CD4-positive, alpha-beta memory T cell (primary cell): ENCODE measurements around the gene WWP2. TPM values are rescaled to one million over a fixed set of nuclear protein-coding genes. Genes with fewer than 3 reads are reported as not detected.
"Not testable (repeated sequence)": the region's sequence is repeated elsewhere in the genome, so short reads cannot be mapped to it uniquely, and the experiment has no call there.

Source experiments
- CTCF ChIA-PET: fragments of 350-600 bp; sonication (Branson Sonifier 250); formaldehyde crosslinking; loops from one replicate; lab custom pipeline; 2021; ENCODE audit warnings: inconsistent platforms; ENCODE audit not compliant: partially characterized antibody; lab: Charles Lee
- POLR2A ChIA-PET: fragments of 350-600 bp; sonication (Branson Sonifier 250); formaldehyde crosslinking; loops from one replicate; lab custom pipeline; 2021; ENCODE audit not compliant: partially characterized antibody; lab: Charles Lee
- DNase-seq, 5 donors: peaks; one replicate each; pipeline versions ENCODE4 v3.0.0 to v3.0.0-alpha.2; 2020 to 2022; ENCODE audit warnings: mixed read lengths in 1 of 5
- H3K27ac ChIP-seq: one replicate; pipeline ENCODE4 v1.7.0; 2013; ENCODE audit warnings: low read depth, low read length
- H3K27me3 ChIP-seq: 2 replicates; pipeline ENCODE4 v1.7.0; 2013; ENCODE audit warnings: mild to moderate bottlenecking, low read length, moderate library complexity; ENCODE audit not compliant: insufficient read depth
- H3K36me3 ChIP-seq: 2 replicates; pipeline ENCODE4 v1.7.0; 2013; ENCODE audit warnings: mild to moderate bottlenecking, low read length, moderate library complexity; ENCODE audit not compliant: insufficient read depth
- H3K4me1 ChIP-seq: 2 replicates; pipeline ENCODE4 v1.7.0; 2013; ENCODE audit warnings: mild to moderate bottlenecking, low read length, moderate library complexity; ENCODE audit not compliant: insufficient read depth
- H3K4me3 ChIP-seq, 2 donors: one replicate each; pipeline ENCODE4 v1.7.0; 2013; ENCODE audit warnings: low read length in 2 of 2, mild to moderate bottlenecking in 1 of 2
- H3K9me3 ChIP-seq, 2 donors: one replicate each; pipeline ENCODE4 v1.7.0; 2013; ENCODE audit warnings: low read length in 2 of 2, control low read depth in 1 of 2; ENCODE audit not compliant: control insufficient read depth in 1 of 2
- H3K27ac Mint-ChIP-seq, 7 donors: one replicate each; pipeline ENCODE4 v1.8.0; 2020 to 2021; ENCODE audit warnings: mixed read lengths in 7 of 7, mild to moderate bottlenecking in 6 of 7, inconsistent platforms in 3 of 7, moderate library complexity in 3 of 7
- H3K27me3 Mint-ChIP-seq, 2 donors: one replicate each; pipeline ENCODE4 v1.8.0; 2020 to 2021; ENCODE audit warnings: mixed read lengths in 2 of 2
- H3K36me3 Mint-ChIP-seq, 2 donors: one replicate each; pipeline ENCODE4 v1.8.0; 2020 to 2021; ENCODE audit warnings: mixed read lengths in 2 of 2, inconsistent platforms in 1 of 2, mild to moderate bottlenecking in 1 of 2
- H3K4me1 Mint-ChIP-seq, 4 donors: one replicate each; pipeline ENCODE4 v1.8.0; 2020 to 2021; ENCODE audit warnings: mixed read lengths in 4 of 4, mild to moderate bottlenecking in 1 of 4
- H3K4me3 Mint-ChIP-seq, 8 donors: one replicate each; pipeline ENCODE4 v1.8.0; 2020 to 2021; ENCODE audit warnings: mixed read lengths in 8 of 8, mild to moderate bottlenecking in 7 of 8, moderate library complexity in 6 of 8, inconsistent platforms in 3 of 8
- H3K9me3 Mint-ChIP-seq, 8 donors: one replicate each; pipeline ENCODE4 v1.8.0; 2020 to 2021; ENCODE audit warnings: mixed read lengths in 8 of 8, mild to moderate bottlenecking in 5 of 8, inconsistent platforms in 3 of 8, moderate library complexity in 1 of 8
- intact Hi-C: fragments of 100-400 bp; cut with micrococcal nuclease; formaldehyde crosslinking; loops from one replicate; pipeline ENCODE4 v1.15.1; 2023
- polyA plus RNA-seq, 2 donors: library from polyadenylated mRNA; unstranded; fragments of 300-500 nt; fragmentation: Illumina TruSeq; gene quantifications; one replicate each; pipeline ENCODE4 v1.2.3, GENCODE V29; 2021
- total RNA-seq, 2 experiments: library from RNA; stranded (reverse); gene quantifications; one replicate each; pipeline ENCODE4 v1.2.3, GENCODE V29; 2021

WWP2 gene
- total and polyA plus RNA-seq, 4 experiments from 2014 or later: 27.8 to 77.0 (median 62.8) TPM

DNA sequence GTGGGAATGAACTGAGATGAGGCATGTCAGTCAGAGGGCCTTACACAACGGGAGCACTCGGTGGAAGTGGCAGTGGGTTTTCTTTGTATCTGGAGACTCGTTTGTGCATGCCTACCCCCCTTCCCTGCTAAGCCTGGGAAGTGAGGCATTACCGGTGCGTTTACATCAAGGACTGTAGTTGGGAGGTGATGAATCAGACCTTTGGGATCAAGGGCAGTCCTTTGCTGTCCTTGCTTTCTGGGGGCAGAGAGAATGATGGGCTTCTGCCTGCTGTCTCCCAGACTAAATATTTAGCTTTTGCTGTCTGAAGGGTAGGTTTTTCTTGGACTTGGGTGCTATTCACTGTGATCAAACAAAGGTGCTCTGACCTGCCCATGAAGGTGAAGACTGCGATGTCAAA lies 83.0 kb downstream of the WWP2 start:
- Histone ChIP-seq H3K27ac (no peak overlapping the region), H3K36me3 (peaks cover 19% of the 10 kb centered on the region), H3K27me3 (no peaks in the 10 kb centered on the region), H3K4me1 (no peaks in the 10 kb centered on the region), H3K9me3 (no peaks in the 10 kb centered on the region), H3K4me3 (no peak overlapping the region)
- peaks cover 34 to 62% of the 10 kb centered on the region in 2 donors for H3K36me3 Mint-ChIP-seq
- H3K27me3 Mint-ChIP-seq: no peaks in the 10 kb centered on the region
- H3K4me1 Mint-ChIP-seq: peaks cover 0 to 2% (median 0%) of the 10 kb centered on the region in 4 donors
- H3K27ac Mint-ChIP-seq: peak overlapping the region in 1 of 7 donors; percentile 48
- no peak overlapping the region for H3K4me3 Mint-ChIP-seq
- CTCF ChIA-PET: no interaction called here
- H3K9me3 Mint-ChIP-seq: no peaks in the 10 kb centered on the region
- DNase-seq: no peak
- intact Hi-C loops: no loop called here
- POLR2A ChIA-PET: no interaction called here

DNA sequence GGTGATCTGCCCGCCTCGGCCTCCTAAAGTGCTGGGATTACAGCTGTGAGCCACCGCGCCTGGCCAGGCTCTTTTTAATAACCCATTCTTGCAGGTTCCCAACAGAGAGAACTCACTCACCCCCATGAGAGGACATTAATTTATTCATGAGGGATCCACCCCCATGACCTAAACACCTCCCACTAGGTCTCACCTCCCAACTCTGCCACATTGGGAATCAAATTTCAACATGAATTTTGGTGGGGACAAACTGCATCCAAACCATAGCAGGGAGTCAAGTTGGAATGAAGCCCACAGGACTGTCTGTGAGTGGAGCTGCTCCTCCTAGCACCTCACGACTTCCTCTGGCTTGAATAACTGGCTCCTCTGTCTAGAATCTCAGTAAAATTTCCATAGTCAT lies 85.5 kb downstream of the WWP2 start:
- Histone ChIP-seq H3K27me3 (no peaks in the 10 kb centered on the region), H3K36me3 (peaks cover 10% of the 10 kb centered on the region), H3K4me3 (no peak overlapping the region), H3K9me3 (no peaks in the 10 kb centered on the region), H3K27ac (no peak overlapping the region), H3K4me1 (no peaks in the 10 kb centered on the region)
- no peak for DNase-seq
- ChIA-PET POLR2A (no interaction called here), CTCF (no interaction called here)
- no peak overlapping the region for H3K27ac Mint-ChIP-seq
- H3K9me3 Mint-ChIP-seq: no peaks in the 10 kb centered on the region
- no peak overlapping the region for H3K4me3 Mint-ChIP-seq
- intact Hi-C loops: no loop called here
- H3K36me3 Mint-ChIP-seq: peaks cover 24 to 51% of the 10 kb centered on the region in 2 donors
- H3K27me3 Mint-ChIP-seq: no peaks in the 10 kb centered on the region
- peaks cover 0 to 6% (median 2%) of the 10 kb centered on the region in 4 donors for H3K4me1 Mint-ChIP-seq

DNA sequence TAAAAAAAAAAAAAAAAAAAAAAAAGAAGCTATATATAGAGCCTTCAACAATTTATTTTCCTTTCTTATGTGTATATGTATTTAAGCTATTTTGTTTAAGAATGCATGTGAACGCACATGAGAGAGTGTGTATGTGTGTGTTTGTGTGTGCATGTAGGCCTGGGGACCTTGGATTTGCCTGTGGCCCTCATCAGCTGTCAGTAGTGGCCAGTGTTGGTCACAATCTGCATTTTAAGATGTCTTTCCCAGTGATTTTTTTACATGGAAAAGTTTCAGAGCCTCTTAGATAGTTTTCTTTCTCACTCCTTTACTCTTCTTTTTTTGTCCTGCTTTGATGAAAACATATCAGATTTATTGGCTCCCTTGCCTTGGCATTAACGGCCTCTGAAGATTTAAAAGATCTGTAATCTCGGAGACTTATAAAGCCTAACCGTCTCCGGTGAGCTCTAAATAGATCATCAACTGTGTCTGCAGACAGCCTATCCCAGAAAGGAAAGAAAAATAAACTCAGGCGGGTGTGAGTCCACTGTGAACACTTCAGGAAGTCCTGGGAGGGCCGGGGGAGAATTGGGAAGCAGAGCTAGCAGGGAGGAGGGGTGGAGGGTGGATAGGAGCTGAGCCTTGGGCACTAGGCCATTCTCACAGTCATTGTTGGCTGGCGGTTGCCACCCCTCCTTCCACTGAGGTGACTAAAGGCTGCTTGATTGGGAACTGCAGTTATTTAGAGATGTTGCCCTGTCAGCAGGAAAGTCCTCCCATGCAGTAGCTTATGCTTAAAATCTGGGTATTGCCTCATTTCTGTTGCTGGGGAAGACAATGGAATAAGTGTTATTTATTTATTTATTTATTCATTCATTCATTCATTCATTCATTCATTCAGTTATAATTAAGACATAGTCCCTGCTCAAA lies 86.8 kb downstream of the WWP2 start:
- Histone ChIP-seq H3K4me3 (no peak overlapping the region), H3K27ac (no peak overlapping the region), H3K4me1 (no peaks in the 10 kb centered on the region), H3K27me3 (no peaks in the 10 kb centered on the region), H3K36me3 (peaks cover 5% of the 10 kb centered on the region), H3K9me3 (no peaks in the 10 kb centered on the region)
- H3K4me1 Mint-ChIP-seq: peaks cover 3 to 10% (median 6%) of the 10 kb centered on the region in 4 donors
- ChIA-PET POLR2A (no interaction called here), CTCF (no interaction called here)
- peak overlapping the region in 1 of 7 donors; percentile 51 for H3K27ac Mint-ChIP-seq
- DNase-seq: no peak
- H3K27me3 Mint-ChIP-seq: no peaks in the 10 kb centered on the region
- H3K36me3 Mint-ChIP-seq: peaks cover 29 to 54% of the 10 kb centered on the region in 2 donors
- no peak overlapping the region for H3K4me3 Mint-ChIP-seq
- H3K9me3 Mint-ChIP-seq: no peaks in the 10 kb centered on the region
- intact Hi-C loops: no loop called here

DNA sequence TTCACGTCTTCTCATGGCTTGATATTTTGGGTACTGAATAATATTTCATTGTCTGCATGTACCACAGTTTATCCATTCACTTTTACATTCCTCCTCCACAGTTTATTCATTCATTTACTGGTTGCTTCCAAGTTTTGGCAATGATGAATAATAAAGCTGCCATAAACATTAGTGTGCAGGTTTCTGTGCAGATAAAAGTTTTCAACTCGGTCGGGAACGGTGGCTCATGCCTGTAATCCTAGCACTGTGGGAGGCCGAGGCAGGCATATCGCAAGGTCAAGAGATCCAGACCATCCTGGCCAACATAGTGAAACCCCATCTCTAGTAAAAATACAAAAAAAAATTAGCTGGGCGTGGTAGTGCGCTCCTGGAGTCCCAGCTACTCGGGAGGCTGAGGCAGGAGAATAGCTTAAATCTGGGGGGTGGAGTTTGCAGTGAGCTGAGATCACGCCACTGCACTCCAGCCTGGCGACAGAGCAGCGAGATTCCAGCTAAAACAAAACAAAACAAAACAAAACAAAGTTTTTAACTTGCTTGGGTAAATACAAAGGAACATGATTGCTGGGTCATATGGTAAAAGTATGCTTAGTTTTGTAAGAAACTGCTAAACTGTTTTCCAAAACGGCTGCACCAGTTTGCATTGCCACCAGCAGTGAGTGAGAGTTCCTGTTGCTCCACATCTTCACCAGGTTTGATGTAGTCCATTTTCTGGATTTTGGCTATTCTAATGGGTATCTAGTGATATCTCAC lies 89.5 kb downstream of the WWP2 start:
- Histone ChIP-seq H3K27me3 (no peaks in the 10 kb centered on the region), H3K4me1 (no peaks in the 10 kb centered on the region), H3K4me3 (no peak overlapping the region), H3K36me3 (no peaks in the 10 kb centered on the region), H3K27ac (no peak overlapping the region), H3K9me3 (no peaks in the 10 kb centered on the region)
- Mint-ChIP-seq H3K36me3 (peaks cover 31 to 51% of the 10 kb centered on the region in 2 donors), H3K4me3 (no peak overlapping the region), H3K27ac (peak overlapping the region in 2 of 7 donors; percentile 17 to 24), H3K27me3 (no peaks in the 10 kb centered on the region), H3K9me3 (peaks cover 0 to 3% (median 0%) of the 10 kb centered on the region in 8 donors), H3K4me1 (peaks cover 3 to 16% (median 7%) of the 10 kb centered on the region in 4 donors)
- intact Hi-C loops: no loop called here
- ChIA-PET CTCF (no interaction called here), POLR2A (no interaction called here)
- no peak for DNase-seq

DNA sequence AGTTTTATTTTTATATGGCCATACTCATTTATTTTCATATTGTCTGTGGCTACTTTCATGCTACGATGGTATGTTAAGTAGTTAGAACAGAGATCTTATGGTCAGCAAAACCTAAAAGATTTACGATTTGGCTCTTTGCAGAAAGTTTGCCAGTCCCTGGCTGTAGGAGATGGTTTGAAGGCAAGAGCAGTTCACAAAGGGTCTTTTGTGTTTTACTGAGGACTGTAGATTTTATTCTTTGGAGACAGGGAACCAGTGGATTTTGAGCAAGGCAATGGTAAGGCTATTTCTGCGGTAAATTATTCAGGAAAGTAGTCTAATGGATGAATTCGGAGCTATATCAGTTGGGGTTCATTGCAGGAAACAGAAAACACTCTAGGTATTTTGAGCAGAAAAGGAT lies 90.7 kb downstream of the WWP2 start:
- Mint-ChIP-seq H3K36me3 (peaks cover 31 to 52% of the 10 kb centered on the region in 2 donors), H3K4me1 (peaks cover 5 to 16% (median 7%) of the 10 kb centered on the region in 4 donors), H3K4me3 (no peak overlapping the region), H3K27ac (peak overlapping the region in 3 of 7 donors; percentile 7 to 35 (median 13)), H3K27me3 (no peaks in the 10 kb centered on the region), H3K9me3 (peaks cover 0 to 3% (median 0%) of the 10 kb centered on the region in 8 donors)
- Histone ChIP-seq H3K27me3 (no peaks in the 10 kb centered on the region), H3K27ac (no peak overlapping the region), H3K9me3 (no peaks in the 10 kb centered on the region), H3K36me3 (no peaks in the 10 kb centered on the region), H3K4me3 (no peak overlapping the region), H3K4me1 (no peaks in the 10 kb centered on the region)
- CTCF ChIA-PET: no interaction called here
- no peak for DNase-seq
- POLR2A ChIA-PET: no interaction called here
- intact Hi-C loops: no loop called here

DNA sequence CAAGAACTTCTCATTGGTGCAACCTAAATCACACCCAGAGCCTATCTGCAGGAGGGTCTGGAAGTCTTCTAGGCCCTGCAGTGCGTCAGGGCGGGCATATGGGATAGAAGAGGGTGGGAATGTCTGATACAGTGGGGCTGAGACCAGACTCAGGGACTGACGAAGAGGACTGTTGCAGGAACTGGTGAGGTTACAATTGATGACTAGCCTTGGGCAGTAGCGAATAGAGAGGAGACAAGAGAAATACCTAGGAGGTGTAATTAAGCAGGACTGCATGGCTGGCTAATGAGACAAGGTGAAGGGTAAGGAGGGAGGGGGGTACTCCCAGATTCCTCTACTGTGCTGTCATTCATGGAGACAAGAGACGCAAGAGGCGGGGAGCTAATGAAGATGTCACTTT lies 91.3 kb downstream of the WWP2 start:
- no peaks in the 10 kb centered on the region for H3K9me3 ChIP-seq
- H3K27ac ChIP-seq: no peak overlapping the region
- intact Hi-C loops: no loop called here
- ChIA-PET POLR2A (no interaction called here), CTCF (no interaction called here)
- Mint-ChIP-seq H3K27ac (peak overlapping the region in 3 of 7 donors; percentile 25 to 85 (median 77)), H3K9me3 (peaks cover 0 to 3% (median 0%) of the 10 kb centered on the region in 8 donors), H3K4me3 (no peak overlapping the region), H3K27me3 (no peaks in the 10 kb centered on the region), H3K36me3 (peaks cover 33 to 51% of the 10 kb centered on the region in 2 donors), H3K4me1 (peaks cover 5 to 16% (median 8%) of the 10 kb centered on the region in 4 donors)
- H3K4me1 ChIP-seq: no peaks in the 10 kb centered on the region
- no peaks in the 10 kb centered on the region for H3K27me3 ChIP-seq
- no peak for DNase-seq
- H3K36me3 ChIP-seq: peaks cover 4% of the 10 kb centered on the region
- H3K4me3 ChIP-seq: no peak overlapping the region

DNA sequence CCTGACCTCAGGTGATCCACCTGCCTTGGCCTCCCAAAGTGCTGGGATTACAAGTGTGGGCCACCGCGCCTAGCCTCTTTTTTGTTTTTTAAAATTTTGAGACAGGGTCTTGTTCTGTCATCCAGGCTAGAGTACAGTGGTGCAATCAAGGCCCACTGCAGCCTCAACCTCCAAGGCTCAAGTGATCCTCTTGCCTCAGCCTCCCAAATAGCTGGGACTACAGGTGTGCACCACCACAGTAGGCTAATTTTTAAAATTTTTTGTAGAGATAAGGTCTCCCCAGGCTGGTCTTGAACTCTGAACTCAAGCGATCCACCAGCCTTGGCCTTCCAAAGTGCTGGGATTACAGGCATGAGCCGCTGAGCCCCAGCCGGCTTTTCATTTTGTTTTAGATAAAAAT lies 92.6 kb downstream of the WWP2 start:
- H3K27ac Mint-ChIP-seq, H3K27me3 Mint-ChIP-seq, POLR2A ChIA-PET, H3K9me3 ChIP-seq, H3K4me3 ChIP-seq, H3K4me1 ChIP-seq, H3K27ac ChIP-seq, DNase-seq, H3K36me3 ChIP-seq, H3K4me3 Mint-ChIP-seq, CTCF ChIA-PET, intact Hi-C loops, H3K9me3 Mint-ChIP-seq, H3K27me3 ChIP-seq: not testable (repeated sequence)
- peaks cover 6 to 16% (median 10%) of the 10 kb centered on the region in 4 donors for H3K4me1 Mint-ChIP-seq
- H3K36me3 Mint-ChIP-seq: peaks cover 39 to 51% of the 10 kb centered on the region in 2 donors
